WERI-Rb-1 (cell line): Measurements from ENCODE around the gene TTC28.
"Not testable (repeated sequence)": the region's sequence is repeated elsewhere in the genome, so short reads cannot be mapped to it uniquely, and the experiment has no call there.

ENCODE experiments used
- DNase-seq: peaks from one replicate; pipeline ENCODE4 v3.0.0-alpha.2; 2020
- H3K27ac ChIP-seq: fragments of 250-450 bp; sonication (Bioruptor Pico); 2 replicates; pipeline ENCODE4 v1.5.1; 2020; ENCODE audit warnings: mild to moderate bottlenecking, moderate library complexity
- H3K27me3 ChIP-seq: fragments of 250-450 bp; sonication (Bioruptor Pico); 2 replicates; pipeline ENCODE4 v1.5.1; 2021; ENCODE audit warnings: mild to moderate bottlenecking, low read depth, moderate library complexity; ENCODE audit not compliant: insufficient read depth, severe bottlenecking
- H3K36me3 ChIP-seq: fragments of 250-450 bp; sonication (Bioruptor Pico); 2 replicates; pipeline ENCODE4 v1.5.1; 2020; ENCODE audit warnings: mild to moderate bottlenecking, moderate library complexity
- H3K4me3 ChIP-seq: 2 replicates; pipeline ENCODE4 v1.5.1; 2011; ENCODE audit warnings: low read depth, mild to moderate bottlenecking, control low read depth, low read length
- H3K9me3 ChIP-seq: fragments of 250-450 bp; sonication (Bioruptor Pico); 2 replicates; pipeline ENCODE4 v1.5.1; 2021; ENCODE audit warnings: mild to moderate bottlenecking, moderate library complexity; ENCODE audit not compliant: severe bottlenecking
- TF ChIP-seq, protein P1 (sequence below): IDR thresholded peaks from 2 replicates; pipeline ENCODE4 v1.5.1; 2011; ENCODE audit warnings: low read depth, mild to moderate bottlenecking, control low read depth, inconsistent platforms, low read length

The TTC28 gene

DNA sequence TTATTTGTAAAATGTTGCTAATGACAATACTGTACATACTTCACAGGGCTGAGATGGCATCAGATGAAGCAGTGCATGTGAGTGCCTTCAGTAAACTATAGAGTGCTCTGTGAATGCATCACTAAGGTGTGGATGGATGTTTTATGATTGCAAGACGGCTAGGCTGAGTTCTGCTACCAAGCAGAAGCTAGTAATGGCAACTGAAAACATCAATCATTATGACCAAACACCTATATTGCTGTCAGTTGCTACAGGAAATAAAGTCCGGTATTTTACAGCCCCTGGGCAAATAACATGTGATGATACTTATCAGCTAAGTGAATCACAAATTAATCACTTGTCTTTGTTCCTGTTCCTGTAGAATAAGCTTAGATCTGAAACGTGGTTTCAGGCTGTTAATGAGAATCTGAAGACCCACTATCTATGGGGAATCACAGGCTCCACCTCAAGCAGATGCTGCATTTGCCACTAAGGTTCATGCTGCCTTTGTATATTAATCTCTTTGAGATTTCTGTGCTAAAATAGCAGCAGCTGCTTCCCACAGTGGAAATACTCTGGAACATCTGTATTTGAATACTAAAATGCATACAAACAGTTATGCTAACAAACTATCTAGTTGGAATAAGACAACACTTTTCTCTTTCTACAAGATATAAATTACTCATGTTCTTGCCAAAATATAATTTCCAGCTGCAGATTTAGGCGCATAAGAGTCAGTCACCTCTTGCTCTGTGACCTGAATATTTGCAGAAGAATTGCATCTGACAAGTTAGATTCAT, 506.6 kb downstream of the TTC28 start:
- peaks cover 6% of the 10 kb centered on the region for H3K9me3 ChIP-seq
- no peak overlapping the region for H3K4me3 ChIP-seq
- TF ChIP-seq, protein P1, sequence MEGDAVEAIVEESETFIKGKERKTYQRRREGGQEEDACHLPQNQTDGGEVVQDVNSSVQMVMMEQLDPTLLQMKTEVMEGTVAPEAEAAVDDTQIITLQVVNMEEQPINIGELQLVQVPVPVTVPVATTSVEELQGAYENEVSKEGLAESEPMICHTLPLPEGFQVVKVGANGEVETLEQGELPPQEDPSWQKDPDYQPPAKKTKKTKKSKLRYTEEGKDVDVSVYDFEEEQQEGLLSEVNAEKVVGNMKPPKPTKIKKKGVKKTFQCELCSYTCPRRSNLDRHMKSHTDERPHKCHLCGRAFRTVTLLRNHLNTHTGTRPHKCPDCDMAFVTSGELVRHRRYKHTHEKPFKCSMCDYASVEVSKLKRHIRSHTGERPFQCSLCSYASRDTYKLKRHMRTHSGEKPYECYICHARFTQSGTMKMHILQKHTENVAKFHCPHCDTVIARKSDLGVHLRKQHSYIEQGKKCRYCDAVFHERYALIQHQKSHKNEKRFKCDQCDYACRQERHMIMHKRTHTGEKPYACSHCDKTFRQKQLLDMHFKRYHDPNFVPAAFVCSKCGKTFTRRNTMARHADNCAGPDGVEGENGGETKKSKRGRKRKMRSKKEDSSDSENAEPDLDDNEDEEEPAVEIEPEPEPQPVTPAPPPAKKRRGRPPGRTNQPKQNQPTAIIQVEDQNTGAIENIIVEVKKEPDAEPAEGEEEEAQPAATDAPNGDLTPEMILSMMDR = no peak
- no peak overlapping the region for H3K27ac ChIP-seq
- H3K27me3 ChIP-seq = no peaks in the 10 kb centered on the region
- no peak for DNase-seq
- H3K36me3 ChIP-seq = no peaks in the 10 kb centered on the region

DNA sequence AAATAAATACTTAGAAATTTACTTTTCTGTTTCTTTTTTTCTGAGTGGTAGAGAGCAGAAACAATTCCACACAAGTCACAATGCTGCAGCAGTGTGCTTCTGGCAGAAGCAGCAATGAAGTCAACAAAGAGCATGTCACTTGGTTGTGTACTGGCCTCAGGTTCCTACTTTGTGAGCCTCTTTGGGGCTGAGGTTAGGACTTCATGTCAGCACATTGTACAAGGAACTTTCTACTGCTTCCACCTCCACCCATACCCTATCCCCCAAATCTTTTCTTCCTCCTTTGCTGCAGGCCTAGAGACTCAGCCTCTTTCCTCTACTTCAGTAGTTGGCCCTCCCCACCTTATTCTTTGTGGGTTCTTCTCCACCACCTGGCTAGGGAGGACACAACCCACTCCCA, 507.9 kb downstream of the TTC28 start:
- Histone ChIP-seq H3K36me3 (no peaks in the 10 kb centered on the region), H3K27ac (no peak overlapping the region), H3K9me3 (peaks cover 6% of the 10 kb centered on the region), H3K27me3 (no peaks in the 10 kb centered on the region), H3K4me3 (no peak overlapping the region)
- TF ChIP-seq, protein P1 = no peak
- DNase-seq = no peak

DNA sequence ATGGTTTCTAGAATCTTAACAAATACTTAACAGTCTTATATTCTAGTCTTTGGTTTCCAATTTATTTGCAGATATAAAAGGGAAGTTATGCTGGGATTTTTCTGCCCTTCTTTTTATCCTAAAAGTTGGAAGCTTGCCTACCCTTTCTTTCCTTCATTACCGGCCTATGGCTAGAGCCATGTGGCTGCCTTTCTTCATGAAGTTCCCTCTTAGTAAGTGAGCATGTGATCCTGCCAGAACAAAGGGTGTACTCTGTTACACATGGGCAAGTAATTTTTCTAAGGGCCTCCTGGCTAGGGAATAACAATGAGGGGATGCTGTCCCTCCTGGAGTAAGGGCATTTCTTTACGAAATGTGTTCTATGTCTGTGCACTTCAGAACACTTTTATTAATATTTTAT, 508.5 kb downstream of the TTC28 start:
- TF ChIP-seq, protein P1 = no peak
- no peak for DNase-seq
- Histone ChIP-seq H3K4me3 (no peak overlapping the region), H3K27ac (no peak overlapping the region), H3K36me3 (no peaks in the 10 kb centered on the region), H3K27me3 (no peaks in the 10 kb centered on the region), H3K9me3 (peaks cover 6% of the 10 kb centered on the region)

DNA sequence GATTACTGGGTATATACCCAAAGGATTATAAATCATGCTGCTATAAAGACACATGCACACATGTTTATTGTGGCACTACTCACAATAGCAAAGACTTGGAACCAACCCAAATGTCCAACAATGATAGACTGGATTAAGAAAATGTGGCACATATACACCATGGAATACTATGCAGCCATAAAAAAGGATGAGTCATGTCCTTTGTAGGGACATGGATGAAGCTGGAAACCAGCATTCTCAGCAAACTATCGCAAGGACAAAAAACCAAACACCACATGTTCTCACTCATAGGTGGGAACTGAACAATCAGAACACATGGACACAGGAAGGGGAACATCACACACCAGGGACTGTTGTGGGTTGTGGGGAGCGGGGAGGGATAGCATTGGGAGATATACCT, 510.3 kb downstream of the TTC28 start:
- DNase-seq, H3K9me3 ChIP-seq, H3K36me3 ChIP-seq, H3K27ac ChIP-seq, H3K27me3 ChIP-seq, H3K4me3 ChIP-seq: not testable (repeated sequence)

DNA sequence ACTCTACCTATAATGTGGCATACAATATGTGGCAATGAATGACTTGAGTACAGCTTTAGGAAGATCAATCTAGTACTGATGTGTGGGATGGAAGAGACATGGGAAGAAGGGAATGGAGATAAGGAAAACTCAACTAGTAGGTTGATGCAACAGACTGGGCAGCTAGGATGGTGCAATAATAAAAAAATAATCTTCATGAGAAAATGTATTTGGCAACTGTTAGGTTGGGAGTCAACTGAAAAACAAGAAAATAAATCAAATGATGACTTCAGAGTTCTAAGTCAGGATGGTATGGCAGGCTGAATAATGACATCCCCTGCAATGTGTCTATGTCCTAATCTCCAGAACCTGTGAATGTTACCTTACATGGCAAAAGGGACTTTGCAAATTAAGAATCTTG, 523.8 kb downstream of the TTC28 start:
- no peaks in the 10 kb centered on the region for H3K36me3 ChIP-seq
- TF ChIP-seq, protein P1 = no peak
- H3K9me3 ChIP-seq = no peaks in the 10 kb centered on the region
- DNase-seq = no peak
- no peak overlapping the region for H3K27ac ChIP-seq
- no peak overlapping the region for H3K4me3 ChIP-seq
- H3K27me3 ChIP-seq = no peaks in the 10 kb centered on the region

DNA sequence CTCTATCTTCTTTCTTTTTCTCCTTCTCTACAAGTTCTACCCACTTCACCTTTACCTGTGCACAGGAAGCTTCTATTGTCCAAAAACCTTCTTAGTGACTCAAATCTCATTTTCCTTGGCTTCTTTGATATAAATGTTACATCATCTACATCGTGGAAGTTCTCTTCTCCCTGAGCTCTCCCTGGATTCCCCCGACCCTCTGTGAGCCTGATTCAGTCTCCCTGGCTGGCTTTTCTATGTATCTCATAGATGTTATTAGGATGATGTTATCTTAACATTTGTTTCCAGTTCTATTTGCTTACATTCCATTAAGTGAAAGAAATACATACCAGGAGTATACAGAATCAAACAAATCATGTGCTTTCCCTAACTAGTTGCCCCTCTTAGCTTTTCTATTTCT, 524.8 kb downstream of the TTC28 start:
- H3K27ac ChIP-seq = no peak overlapping the region
- DNase-seq = no peak
- no peaks in the 10 kb centered on the region for H3K27me3 ChIP-seq
- H3K4me3 ChIP-seq = no peak overlapping the region
- H3K36me3 ChIP-seq = no peaks in the 10 kb centered on the region
- TF ChIP-seq, protein P1 = no peak
- no peaks in the 10 kb centered on the region for H3K9me3 ChIP-seq
